ENCODE data around the gene HBM.

HBM gene

GRCh38 chr16:164827-165538, 795 bp upstream of the HBM start:
- TF ChIP-seq FOXP2 (optimal IDR thresholded peaks at IDR 0.05; ENCODE audit: borderline replicate concordance, extremely low read depth, extremely low read length, insufficient read depth) (no peak), SIN3A (IDR thresholded peaks at IDR 0.05; ENCODE audit: borderline replicate concordance, insufficient read depth, low read length) (no peak), POLR2AphosphoS5 (IDR thresholded peaks at IDR 0.05; ENCODE audit: low read depth, low read length) (no peak), TAF1 (IDR thresholded peaks at IDR 0.05; ENCODE audit: borderline replicate concordance, insufficient read depth, low read length) (no peak), REST (IDR thresholded peaks at IDR 0.05; ENCODE audit: insufficient read depth in 1 of 2, low read depth in 2 of 2, low read length in 2 of 2) (no peak)

GRCh38 chr16:166375-167121, 770 bp downstream of the HBM start:
- TF ChIP-seq REST (IDR thresholded peaks at IDR 0.05; ENCODE audit: insufficient read depth in 1 of 2, low read depth in 2 of 2, low read length in 2 of 2) (no peak), POLR2AphosphoS5 (IDR thresholded peaks at IDR 0.05; ENCODE audit: low read depth, low read length) (no peak), SIN3A (IDR thresholded peaks at IDR 0.05; ENCODE audit: borderline replicate concordance, insufficient read depth, low read length) (no peak), TAF1 (IDR thresholded peaks at IDR 0.05; ENCODE audit: borderline replicate concordance, insufficient read depth, low read length) (no peak), FOXP2 (optimal IDR thresholded peaks at IDR 0.05; ENCODE audit: borderline replicate concordance, extremely low read depth, extremely low read length, insufficient read depth) (no peak)

- TF ChIP-seq FOXP2 (optimal IDR thresholded peaks at IDR 0.05; ENCODE audit: borderline replicate concordance, extremely low read depth, extremely low read length, insufficient read depth), result no peak
- TF ChIP-seq SIN3A (IDR thresholded peaks at IDR 0.05; ENCODE audit: borderline replicate concordance, insufficient read depth, low read length), result no peak
- TF ChIP-seq REST (IDR thresholded peaks at IDR 0.05; ENCODE audit: insufficient read depth in 1 of 2, low read depth in 2 of 2, low read length in 2 of 2), result no peak
- no peak for TF ChIP-seq POLR2AphosphoS5 (IDR thresholded peaks at IDR 0.05; ENCODE audit: low read depth, low read length)
- TF ChIP-seq TAF1 (IDR thresholded peaks at IDR 0.05; ENCODE audit: borderline replicate concordance, insufficient read depth, low read length), result no peak
Observed at GRCh38 chr16:167122-167690, 1.4 kb downstream of the HBM start.

- no peak for TF ChIP-seq SIN3A (IDR thresholded peaks at IDR 0.05; ENCODE audit: borderline replicate concordance, insufficient read depth, low read length)
- no peak for TF ChIP-seq REST (IDR thresholded peaks at IDR 0.05; ENCODE audit: insufficient read depth in 1 of 2, low read depth in 2 of 2, low read length in 2 of 2)
- no peak for TF ChIP-seq TAF1 (IDR thresholded peaks at IDR 0.05; ENCODE audit: borderline replicate concordance, insufficient read depth, low read length)
- TF ChIP-seq FOXP2 (optimal IDR thresholded peaks at IDR 0.05; ENCODE audit: borderline replicate concordance, extremely low read depth, extremely low read length, insufficient read depth), result no peak
- no peak for TF ChIP-seq POLR2AphosphoS5 (IDR thresholded peaks at IDR 0.05; ENCODE audit: low read depth, low read length)
Observed at GRCh38 chr16:168424-168823, 2.6 kb downstream of the HBM start.

Data from PFSK-1 (cell line).